Fibroblast of skin of back (primary cell): ENCODE results near the gene PRKAG2.

ENCODE experiments used
- DNase-seq: peaks from one replicate; pipeline ENCODE4 v3.0.0-alpha.2; 2013

PRKAG2 gene

DNA sequence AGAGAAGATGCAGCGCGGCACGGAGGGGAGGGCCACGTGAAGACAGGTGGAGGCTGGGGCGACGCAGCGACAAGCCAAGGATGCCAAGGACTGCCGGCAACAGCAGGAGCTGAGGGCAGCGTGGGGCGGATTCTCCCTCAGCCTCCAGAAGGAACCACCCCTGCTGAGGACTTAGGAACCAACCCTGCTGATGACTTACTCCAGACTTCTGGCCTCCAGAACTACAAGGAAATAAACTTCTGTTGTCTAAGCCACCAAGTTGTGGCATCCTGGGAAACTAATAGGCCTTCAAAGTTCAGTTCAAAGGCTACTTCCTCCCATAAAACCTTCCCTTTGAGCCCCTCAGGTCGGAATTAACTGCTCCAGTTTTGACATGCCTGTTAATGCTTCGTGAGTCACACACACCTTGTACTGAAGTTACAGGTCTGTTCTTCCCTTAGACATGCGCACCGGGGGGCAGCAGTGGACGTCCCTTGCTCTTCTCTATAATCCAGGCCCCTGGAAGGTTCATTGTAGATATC, 268.8 kb downstream of the PRKAG2 start:
- no peak for DNase-seq

DNA sequence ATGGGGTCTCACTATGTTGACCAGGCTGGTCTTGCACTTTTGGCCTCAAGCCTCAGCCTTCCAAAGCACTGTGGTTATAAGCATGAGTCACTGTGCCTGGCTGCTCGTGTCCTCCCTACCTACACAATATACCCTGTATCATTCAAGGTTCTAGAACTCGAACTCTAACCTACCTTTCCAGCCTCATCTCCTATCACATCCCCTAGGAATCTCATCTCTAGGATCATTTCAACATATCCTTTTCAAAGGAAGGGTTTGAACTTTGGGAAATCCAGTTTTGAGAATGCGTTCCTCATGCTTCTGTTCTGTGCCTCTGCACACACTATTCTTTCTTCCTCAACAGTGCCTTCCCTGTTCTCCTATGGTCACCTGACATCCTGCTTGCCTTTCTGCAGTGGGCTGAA, 269.4 kb downstream of the PRKAG2 start:
- DNase-seq: peak; percentile 38

DNA sequence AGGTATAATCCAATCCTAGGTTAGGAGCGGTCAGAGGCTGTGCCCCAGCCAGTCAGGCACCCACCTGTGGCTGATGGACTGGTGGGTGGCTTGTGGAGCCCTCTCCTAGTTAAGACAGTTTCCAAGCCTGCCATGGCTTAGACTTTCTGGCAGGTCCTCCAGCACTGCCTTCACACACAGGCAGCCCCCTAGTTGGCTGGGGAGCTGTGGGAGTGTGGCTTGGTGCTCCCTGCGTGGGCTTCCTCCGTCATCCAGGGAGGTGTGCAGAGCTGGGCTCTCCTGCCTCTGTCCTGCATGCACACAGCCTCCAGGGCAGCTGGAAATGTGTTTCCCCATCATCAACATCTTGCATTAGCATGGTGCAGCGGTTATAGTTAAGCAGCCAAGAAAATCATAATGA, 273.0 kb downstream of the PRKAG2 start:
- DNase-seq: no peak

DNA sequence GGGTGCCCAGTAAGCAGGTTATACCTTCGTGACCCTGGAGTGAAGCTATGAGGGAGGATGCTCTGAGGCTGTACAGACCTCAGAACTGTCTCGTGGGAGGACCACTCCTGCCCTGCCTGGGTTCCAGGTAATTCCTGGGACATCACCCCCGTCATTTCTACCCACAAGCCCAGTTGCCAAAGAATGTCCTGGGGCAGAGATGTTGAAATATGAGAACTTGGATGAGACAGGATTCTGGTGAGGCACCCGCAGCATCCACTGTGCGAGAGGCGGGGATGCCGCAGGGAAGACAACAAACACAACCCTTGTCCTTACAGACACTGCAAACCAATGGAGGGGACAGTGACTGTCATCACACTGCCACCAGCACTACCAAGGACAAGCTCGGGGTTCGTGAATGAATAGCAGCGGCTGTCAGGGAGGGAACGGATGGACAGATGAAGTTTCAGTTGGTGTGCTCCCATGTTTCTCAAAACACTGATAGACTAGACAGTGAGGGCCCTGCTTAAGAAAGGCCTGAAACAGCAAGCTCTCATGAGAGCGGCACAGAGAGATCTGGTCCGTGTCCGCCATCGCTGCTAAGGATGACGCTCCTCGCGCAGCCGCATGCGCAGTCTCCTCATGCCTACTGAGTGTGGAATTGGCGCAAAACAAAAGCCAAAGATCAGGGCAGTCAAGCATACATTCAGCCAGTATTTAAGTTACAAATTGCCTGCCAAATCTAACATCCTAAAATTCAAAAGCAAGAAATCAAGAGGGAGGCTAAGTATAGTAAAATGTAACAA, 275.2 kb downstream of the PRKAG2 start:
- DNase-seq: no peak

DNA sequence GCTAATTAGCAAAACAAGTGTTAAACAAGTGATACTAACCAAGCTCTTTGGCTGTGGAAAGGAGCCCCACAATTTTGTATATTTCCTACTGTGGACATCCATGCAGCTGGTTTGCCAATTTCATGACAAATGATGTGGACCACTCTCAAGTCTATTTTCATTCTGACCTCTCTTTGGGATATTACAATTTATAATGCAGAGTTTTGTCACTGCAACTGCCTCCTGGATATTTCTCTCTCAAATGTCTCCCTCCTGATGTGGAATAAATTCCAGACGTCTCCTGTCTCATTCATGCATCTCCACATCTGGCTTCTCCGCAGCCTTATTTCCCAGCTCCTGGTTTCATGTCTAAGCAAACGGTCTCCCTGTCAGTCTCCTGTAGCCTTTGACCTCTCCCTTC, 276.6 kb downstream of the PRKAG2 start:
- DNase-seq: peak; percentile 18

DNA sequence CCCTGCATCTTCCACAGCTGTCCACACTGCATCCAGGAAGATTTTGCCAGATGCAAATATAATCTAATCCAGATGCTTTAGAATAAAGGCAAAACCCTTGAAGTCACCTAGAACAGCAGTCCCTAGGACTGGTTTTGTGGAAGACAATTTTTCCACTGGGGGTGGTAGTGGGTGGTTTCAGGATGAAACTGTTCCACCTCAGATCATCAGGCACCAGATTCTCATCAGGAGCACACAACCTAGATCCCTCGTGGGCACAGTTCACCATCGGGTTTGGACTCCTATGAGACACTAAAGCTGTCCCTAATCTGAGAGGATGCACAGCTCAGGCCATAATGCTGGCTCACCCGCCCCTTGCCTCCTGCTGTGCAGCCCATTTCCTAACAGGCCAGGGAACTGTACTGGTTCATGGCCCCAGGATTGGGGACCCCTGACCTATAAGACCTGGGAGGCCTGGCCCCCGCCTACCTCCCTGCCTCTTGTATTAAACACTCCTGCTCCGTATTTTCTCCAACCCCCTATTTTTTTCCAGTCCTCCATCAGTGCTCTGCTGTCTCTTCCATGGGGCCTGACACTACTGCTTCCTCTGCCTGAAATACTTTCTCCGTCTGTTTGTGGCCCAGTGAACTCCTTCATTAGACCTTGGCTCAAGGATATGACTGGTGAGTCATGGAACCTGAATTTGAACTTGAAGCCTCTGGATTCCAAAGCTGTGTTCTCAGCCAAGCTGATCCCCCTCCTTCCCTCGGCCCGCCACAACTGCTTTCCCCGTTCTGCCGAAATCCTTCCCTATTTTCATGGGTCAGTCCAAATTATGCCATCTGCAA, 277.3 kb downstream of the PRKAG2 start:
- DNase-seq: peak; percentile 98

DNA sequence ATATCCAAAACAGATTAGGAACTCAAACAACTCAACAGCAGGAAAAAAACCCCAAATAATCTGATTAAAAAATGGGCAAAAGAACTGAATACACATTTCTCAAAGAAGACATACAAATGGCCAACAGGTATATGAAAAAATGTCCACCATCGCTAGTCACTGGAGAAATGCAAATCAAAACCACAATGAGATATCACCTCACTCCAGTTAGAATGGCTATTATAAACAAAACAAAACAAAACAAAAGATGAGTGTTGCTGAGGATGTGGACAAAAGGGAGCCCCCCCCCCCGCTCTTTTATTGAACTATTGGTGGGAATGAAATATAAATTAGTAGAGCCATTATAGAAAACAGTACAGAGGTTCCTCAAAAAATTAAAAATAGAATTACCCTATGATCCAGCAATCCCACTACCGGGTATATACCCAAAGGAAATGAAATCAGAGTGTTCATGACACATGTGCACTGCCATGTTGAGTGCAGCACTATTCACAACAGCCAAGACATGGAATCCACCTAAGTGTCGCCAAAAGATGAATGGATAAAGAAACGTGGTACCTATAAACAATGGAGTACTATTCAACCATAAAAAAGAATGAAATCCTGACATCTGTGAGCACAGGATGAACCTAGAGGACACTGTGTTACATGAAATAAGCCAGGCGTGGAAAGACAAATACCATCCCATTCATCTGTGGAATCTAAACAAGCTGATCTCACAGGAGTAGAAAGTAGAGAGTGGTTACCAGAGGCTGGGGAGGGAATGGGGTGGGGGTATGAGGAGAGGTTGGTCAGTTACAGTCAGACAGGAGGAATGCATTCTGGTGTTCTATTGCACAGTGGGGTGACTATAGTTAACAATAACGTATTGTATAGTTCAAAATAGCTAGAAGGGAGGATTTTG, 279.1 kb downstream of the PRKAG2 start:
- peak; percentile 95 for DNase-seq

DNA sequence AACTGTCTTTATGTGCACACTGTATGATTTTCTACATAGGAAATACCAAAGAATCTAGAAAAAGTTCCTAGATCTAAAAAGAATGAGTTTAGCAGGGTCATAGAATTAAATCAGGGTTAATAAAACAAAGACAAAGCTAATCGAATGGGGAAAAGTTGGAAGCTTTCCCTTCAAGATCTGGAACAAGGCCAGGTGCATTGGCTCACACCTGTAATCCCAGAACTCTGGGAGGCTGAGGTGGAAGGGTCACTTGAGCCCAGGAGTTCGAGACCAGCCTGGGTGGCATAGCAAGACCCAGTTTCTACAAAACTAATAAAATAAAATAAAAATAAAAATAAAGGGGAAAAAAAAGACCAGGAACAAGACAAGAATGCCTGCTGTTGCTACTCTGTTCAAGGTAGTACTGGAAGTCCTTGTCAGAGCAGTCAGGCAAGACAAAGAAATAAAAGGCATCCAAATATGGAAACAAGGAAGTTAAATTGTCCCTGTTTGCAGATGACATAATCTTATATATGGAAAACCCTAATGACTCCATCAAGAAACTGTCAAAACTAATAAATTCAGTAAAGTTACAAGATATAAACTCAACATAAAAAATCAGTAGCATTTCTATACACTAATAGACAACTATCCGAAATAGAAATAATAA, 281.1 kb downstream of the PRKAG2 start:
- DNase-seq: no peak

DNA sequence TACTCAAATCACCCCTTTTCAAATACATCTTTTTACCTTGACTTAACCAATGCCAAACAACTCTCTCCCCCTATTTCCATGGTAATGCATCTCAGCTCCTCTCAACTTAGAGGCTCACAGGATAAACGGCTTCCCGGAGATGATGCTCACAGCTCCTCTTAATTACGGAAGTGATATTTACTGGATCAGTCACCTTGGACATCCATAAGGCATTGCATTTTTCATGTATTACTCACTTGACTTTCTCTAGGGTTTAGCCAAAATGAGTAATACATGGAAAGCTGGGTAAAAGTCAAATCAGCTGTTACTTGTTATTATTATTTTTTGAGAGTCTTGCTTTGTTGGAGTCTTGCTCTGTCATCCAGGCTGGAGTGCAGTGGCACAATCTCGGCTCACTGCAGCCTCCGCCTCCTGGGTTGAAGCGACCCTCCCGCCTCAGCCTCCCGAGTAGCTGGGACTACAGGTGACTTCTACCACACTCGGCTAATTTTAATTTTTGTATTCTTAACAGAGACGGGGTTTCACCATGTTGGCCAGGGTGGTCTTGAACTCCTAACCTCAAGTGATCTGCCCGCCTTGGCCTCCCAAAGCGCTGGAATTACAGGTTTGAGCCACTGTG, 283.9 kb downstream of the PRKAG2 start:
- DNase-seq: peak; percentile 98

DNA sequence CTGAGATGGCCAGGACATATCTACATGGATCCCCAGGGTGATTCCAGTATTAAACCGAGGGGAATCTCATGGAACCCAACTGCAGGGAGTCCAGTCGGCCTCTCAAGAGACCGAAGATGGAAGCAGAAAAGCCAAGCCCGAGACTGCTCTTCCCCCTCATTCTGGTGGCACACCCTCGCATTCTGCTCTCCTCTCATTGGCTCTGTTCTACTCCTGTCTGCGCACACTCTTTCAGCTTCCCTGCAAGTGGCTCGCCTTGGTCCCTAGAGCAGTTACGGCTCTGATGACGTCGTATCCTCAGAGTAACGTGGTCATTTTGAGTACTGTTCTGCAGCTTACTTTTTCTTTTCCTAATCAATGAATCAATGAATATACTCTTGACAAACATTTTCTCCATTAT, 284.6 kb downstream of the PRKAG2 start:
- no peak for DNase-seq

DNA sequence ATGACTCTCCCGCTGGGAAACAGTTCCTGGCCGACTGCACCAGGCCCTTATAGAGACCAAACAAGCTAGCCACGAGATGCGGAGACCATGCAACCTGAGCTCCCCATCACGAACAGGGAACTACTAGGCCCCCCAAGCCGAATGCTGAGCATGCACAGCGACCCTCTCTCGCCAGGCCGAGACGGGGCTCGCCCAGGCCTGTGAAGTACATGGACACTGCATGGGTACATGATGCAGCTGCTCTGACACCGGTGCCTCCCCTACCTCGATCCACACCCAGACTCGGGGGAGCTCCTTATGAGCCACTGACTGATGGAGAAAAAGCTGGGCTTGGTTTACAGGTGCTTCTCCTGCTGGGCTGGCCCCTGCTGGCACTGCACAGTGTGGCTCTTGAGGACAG, 285.0 kb downstream of the PRKAG2 start:
- no peak for DNase-seq

DNA sequence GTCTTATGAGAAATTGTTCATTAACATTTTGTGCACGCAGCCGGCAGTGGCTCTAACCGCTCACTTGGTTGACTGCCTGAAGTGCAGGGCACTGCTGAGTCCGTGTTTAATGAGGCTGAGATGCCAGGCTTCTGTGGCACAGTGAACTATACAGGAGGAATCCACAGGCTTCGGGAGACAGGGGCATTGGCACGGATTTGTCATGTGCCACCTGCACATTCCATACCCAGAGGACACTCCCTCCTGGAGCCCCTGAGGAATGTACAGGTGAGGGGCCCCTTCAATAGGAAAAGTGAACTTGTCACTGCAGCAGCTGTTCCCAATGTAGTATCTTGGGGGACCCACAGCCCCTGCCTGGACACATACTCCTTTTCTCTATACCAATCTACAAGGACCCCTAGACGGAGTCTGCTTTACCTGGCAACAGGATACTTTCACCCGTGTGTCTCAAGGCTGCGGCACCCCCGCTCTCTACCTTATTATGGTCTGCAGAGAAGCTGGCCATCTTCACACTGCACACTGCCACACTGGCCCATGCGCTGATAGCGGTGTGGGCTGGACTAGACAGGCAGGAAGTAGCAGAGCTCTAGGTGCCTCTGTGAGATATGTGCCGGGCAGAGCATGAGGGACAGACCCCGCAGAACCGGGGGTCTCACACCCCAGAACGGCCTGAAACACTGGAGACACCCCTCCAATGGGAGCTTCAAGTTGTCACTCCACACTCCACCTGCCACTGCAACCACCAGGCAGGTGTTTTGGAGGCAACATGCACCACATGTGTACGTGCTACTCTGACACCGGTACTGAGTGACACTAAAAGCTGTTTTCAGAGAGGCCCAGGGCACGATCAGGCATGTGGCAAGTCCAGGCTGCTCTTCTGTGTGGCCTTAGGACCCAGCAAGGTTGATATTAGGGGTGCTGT, 285.8 kb downstream of the PRKAG2 start:
- no peak for DNase-seq

DNA sequence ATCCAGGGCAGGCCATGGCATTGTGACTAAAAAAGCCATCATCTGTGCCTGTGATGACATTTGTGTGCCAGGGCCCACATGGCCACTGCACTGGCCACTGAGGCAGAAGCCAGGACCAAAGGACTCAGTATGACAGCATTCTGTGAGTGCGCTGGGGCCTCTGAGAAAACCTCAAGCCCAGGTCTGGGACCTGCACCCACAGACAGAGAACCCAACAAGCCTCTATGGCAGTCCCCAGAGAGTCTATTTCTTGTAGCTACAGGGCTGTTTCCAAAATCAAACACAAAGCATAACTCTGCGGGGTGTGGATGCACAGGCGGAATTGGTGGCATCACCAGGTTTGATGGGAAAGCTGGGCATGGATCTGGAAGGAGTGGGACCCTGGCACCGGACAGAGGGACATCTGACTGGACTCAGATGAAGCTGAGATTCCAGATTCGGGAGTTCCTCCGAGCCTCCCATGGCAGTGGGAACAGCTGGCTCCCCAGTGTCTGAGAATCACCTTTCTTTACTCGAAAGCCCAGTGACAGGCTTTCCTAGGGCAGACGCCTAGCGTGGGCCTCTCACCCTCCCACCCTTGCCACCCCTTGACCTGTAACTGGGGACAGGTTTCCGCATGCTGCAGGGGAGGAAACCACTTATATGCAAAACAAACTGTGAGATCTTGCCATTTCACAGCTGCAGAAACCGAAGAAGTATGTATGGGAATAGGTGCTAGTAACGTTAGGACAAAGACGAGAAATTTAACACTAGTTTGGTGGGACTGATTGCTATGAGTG, 286.7 kb downstream of the PRKAG2 start:
- DNase-seq: no peak

DNA sequence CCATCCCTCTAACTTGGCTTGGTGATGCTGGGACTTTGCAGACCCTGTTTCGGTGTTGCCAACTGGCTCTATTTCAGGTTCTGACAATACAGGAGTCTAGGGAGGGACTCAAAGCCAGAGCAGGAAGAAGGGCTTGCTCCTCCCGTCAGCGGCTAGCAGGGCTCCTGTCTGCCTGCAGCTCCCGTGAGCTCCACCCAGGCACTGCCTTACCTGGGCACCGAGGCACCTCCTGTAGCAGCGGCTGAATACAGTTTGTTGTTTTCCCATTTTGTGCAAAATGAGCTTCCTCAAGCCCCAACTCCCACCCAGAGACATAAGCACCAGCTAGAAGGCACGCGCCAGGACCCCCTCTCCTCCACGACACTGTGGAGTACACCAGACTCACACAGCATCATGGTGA, 287.9 kb downstream of the PRKAG2 start:
- DNase-seq: no peak

DNA sequence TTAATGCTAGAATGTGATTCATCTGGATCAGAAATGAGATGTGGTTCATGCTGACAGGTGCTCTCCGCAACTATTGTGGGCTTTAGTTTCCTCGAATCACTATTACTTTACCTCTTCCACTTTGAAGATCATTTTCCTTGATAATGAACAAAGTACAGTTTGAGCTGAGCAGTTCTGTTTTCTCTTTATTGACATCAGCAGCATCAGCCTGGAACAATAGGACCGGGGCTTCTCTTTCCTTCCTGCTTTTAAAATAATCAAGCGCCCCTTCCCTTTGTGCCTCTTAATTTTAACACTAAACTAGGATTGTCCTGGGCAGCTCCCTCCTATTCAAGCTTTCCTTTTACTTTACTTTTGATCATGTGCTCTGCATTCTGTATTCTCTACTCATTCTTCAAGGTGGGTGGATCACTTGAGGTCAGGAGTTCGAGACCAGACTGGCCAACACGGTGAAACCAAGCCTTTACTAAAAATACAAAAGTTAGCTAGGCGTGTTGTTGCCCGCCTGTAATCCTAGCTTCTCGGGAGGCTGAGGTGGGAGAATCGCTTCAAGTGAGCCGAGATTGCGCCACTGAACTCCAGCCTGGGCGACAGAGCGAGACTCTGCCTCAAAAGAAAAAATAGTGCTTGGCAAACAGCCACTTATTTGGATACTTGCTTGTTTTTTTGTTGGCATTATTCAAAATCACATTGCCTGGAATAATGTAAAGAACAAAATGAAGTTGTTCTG, 290.2 kb downstream of the PRKAG2 start:
- DNase-seq: no peak

DNA sequence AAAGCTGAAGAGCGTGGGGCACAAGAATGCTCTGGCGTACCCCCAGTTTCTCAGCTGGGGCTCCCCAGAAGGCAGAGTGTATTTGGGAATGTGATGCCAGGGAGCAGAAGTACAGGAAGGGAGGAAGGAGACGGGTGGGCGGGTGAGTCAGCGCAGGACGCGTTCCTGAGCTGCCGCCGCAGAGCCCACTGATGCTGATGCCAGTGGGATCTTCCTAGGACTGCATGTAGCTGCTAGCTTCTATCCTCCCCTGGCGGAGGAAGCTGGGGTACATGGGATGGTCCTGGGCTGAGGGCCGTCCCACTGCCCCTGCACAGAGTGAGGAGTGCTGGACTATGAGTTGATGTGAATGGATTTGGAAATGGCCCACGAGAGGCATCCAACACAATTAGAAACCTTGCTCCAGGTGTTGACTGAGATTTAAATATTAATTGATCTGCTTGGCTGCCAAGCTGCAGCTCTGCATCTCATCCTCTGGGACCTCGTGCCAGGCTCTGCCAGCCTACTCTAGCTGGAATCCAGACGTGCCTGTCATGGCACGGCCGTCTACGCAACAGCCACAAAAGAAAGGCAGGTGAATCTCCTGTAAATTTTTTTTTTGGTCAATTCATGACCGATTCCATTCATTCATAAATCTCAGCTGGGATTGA, 291.0 kb downstream of the PRKAG2 start:
- DNase-seq: no peak

DNA sequence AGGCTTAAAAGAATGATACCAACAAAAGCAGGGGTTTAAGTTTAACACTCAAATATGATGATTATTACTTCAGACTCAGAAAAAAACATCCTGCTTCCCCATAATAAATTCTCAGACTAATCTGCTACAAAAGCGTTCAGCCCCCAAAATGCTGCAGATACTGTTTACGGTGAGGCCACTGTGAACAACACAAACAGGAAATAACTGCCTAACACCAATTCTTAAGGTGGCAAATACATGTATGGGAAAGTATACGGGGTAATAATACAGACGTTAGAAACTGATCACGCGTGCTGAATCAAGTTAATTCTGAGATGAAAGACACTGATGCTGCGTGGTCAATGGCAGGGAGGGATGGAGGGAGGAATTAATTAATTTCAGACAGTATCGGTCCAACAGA, 295.2 kb downstream of the PRKAG2 start:
- DNase-seq: no peak

DNA sequence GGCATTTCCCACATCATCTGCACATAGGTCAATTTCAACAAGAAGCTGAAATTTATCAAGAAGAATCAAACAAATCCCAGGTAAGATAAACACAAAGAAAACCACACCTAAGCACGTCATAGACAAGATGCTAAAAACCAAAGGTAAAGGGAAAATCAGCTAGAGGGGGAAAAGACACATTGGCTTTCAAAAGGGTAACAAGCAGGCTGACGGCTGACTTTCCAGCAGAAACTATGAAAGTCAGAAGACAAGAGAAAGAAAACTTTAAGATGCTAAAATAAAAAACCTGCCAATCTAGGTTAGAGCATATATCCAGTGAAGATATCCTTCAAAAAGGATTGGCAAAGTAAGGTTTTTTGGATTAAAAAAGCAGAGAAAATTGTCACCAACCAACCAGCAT, 297.3 kb downstream of the PRKAG2 start:
- DNase-seq: peak; percentile 10
